HUES48 (cell line): ENCODE measurements around the gene PRSS27.
"Not testable (repeated sequence)": the region's sequence is repeated elsewhere in the genome, so short reads cannot be mapped to it uniquely, and the experiment has no call there.

Experiments
- H3K27ac ChIP-seq: one replicate; pipeline ENCODE4 v1.7.0; 2013; ENCODE audit warnings: low read depth, low read length, inconsistent platforms
- H3K27me3 ChIP-seq: 2 replicates; pipeline ENCODE4 v1.6.1; 2013; ENCODE audit warnings: mild to moderate bottlenecking, low read length; ENCODE audit not compliant: control insufficient read depth, insufficient read depth
- H3K36me3 ChIP-seq: 2 replicates; pipeline ENCODE4 v1.6.1; 2013; ENCODE audit warnings: low read length; ENCODE audit not compliant: control insufficient read depth, insufficient read depth
- H3K4me1 ChIP-seq: 2 replicates; pipeline ENCODE4 v1.6.1; 2013; ENCODE audit warnings: mild to moderate bottlenecking, low read length; ENCODE audit not compliant: control insufficient read depth, insufficient read depth
- H3K4me3 ChIP-seq: 2 replicates; pipeline ENCODE4 v1.5.1; 2013; ENCODE audit warnings: mild to moderate bottlenecking, low read depth, low read length
- H3K9ac ChIP-seq: 2 replicates; pipeline ENCODE4 v1.6.1; 2013; ENCODE audit warnings: mild to moderate bottlenecking, low read depth, low read length, moderate library complexity
- H3K9me3 ChIP-seq: 2 replicates; pipeline ENCODE4 v1.6.1; 2013; ENCODE audit warnings: low read length; ENCODE audit not compliant: control insufficient read depth, insufficient read depth

The PRSS27 gene

DNA sequence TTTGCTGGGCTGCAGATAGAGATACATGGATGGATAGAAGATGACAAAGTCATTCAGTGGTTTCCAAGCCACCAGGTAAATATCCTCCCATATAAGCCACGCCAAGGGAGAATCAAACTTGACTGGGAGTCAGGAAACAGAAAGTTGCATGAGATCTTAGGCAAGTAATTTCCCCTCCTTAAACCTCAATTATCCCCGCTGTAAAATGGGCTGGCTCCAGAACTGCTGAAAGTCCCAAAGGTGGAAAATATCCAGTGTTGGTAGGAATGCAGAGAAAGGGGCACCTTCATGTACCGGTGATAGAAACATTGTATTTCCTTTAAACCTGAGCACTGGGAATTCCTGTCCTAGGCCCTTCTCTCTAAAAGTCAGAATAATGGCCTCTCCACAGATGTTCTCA is 43.1 kb downstream of the PRSS27 start:
- not testable (repeated sequence) for H3K4me1 ChIP-seq, H3K9ac ChIP-seq, H3K27ac ChIP-seq

GRCh38 chr16:2675714-2676113 is 44.3 kb downstream of the PRSS27 start:
- H3K36me3 ChIP-seq: no peaks in the 10 kb centered on the region
- no peaks in the 10 kb centered on the region for H3K9me3 ChIP-seq
- no peak overlapping the region for H3K27ac ChIP-seq
- peaks cover 6% of the 10 kb centered on the region; the same call in 1 of the 2 replicates for H3K4me1 ChIP-seq
- H3K9ac ChIP-seq: no peak overlapping the region
- H3K4me3 ChIP-seq: no peak overlapping the region
- no peaks in the 10 kb centered on the region for H3K27me3 ChIP-seq

More for the DNA sequence above, 43.1 kb downstream of the PRSS27 start:
- H3K9me3 ChIP-seq, H3K4me3 ChIP-seq, H3K36me3 ChIP-seq, H3K27me3 ChIP-seq: not testable (repeated sequence)

- Histone ChIP-seq H3K4me3 (no peak overlapping the region), H3K9ac (no peak overlapping the region), H3K27me3 (no peaks in the 10 kb centered on the region), H3K27ac (no peak overlapping the region), H3K9me3 (no peaks in the 10 kb centered on the region), H3K36me3 (no peaks in the 10 kb centered on the region), H3K4me1 (peaks cover 6% of the 10 kb centered on the region; the same call in 1 of the 2 replicates)
These were observed 45.0 kb downstream of the PRSS27 start for GRCh38 chr16:2675021-2675420.

DNA sequence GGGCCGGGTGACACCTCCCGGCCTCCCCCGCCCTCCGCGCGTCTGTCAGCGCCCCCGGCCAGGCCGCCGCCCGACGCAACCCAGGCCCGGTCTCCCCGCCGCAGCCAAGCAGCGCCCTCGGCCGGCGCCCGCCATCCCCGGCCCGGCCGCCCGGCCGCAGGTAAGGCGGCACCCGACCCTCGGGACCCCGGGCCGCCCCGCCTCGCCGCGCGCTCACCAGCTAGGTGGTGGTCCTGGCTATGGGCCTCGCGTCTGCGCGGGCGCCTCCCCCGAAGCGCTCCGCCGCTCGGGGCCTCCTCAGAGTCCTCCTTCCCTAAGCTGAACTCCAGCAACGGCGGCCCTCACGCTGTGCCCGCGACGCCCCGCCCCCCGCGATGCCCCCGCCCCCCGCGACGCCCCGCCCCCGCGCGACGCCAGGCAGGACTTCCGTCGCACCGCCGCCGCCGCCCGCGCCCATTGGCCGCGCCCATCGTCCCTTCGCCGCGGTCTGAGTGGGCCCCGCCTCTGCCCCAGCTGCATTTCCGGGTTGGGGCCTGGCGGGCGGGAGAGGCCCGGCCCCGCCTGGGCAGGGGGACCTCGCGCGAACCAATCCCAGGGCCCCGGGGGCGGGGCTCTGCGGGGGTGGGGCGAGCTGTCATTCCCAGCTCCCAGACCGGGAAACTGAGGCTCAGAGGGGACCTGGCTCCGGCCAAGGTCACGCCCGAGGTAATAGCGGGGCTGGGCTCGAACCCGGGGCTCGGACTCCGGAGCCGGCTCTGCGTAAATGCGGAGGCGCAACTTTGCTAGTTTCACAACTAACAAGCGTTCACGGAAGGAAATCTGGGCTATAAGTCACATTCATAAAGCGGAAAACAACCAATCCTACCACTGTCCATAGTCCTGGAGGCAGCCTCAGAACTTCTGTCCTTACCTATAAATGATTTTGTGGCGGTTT is 46.7 kb downstream of the PRSS27 start:
- Histone ChIP-seq H3K27me3 (no peaks in the 10 kb centered on the region), H3K9me3 (no peaks in the 10 kb centered on the region), H3K9ac (no peak overlapping the region), H3K27ac (peak overlapping the region; percentile 75), H3K4me3 (peak overlapping the region; percentile 69), H3K4me1 (peaks cover 6% of the 10 kb centered on the region; the same call in 1 of the 2 replicates), H3K36me3 (no peaks in the 10 kb centered on the region)

DNA sequence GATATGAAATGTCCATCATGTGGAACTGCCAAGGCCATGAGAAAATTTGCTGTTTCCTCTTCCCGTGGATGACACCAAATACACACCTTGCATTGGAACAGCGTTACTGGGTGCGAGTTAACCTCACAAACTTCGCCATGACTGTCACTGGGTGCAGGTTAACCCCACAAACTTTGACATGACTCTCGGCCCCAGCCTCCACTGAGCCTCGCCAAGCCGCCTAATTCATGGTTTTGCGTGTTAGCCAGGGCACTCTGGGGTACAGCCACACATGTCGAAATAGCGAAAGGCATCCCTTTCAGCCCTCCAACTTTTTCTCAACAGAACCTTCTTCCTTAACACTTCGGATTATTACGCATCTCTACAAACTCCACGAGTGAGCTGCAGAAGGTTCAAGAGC is 48.3 kb downstream of the PRSS27 start:
- Histone ChIP-seq H3K27ac (no peak overlapping the region), H3K36me3 (no peaks in the 10 kb centered on the region), H3K4me1 (peaks cover 6% of the 10 kb centered on the region; the same call in 1 of the 2 replicates), H3K4me3 (no peak overlapping the region), H3K9me3 (no peaks in the 10 kb centered on the region), H3K9ac (no peak overlapping the region), H3K27me3 (no peaks in the 10 kb centered on the region)

DNA sequence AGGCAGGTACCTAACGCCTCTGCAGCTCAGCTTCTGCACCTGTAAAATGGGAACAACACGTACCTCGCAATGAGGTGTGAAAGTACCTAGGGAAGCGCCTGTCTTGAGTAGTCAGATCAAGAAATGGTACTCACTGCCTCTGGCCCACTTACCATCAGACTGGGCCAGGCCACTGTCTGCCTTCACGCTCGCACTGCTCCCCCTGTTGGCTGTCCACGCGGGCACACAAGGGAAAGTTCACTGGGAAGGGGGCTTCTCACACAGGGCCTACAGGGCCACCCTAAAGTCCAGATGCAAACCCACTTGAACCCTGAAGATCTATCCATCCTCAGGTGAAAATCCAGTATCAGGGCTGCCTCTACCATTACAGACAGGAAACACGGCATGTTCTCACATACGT is 48.8 kb downstream of the PRSS27 start:
- not testable (repeated sequence) for H3K4me1 ChIP-seq, H3K9ac ChIP-seq, H3K27ac ChIP-seq, H3K9me3 ChIP-seq, H3K27me3 ChIP-seq, H3K36me3 ChIP-seq, H3K4me3 ChIP-seq

GRCh38 chr16:2670017-2670416 is 50.0 kb downstream of the PRSS27 start:
- not testable (repeated sequence) for H3K9ac ChIP-seq, H3K9me3 ChIP-seq, H3K27me3 ChIP-seq, H3K4me1 ChIP-seq, H3K27ac ChIP-seq, H3K4me3 ChIP-seq, H3K36me3 ChIP-seq

- not testable (repeated sequence) for H3K27ac ChIP-seq, H3K36me3 ChIP-seq, H3K4me3 ChIP-seq, H3K4me1 ChIP-seq, H3K27me3 ChIP-seq, H3K9me3 ChIP-seq, H3K9ac ChIP-seq
These were observed 50.4 kb downstream of the PRSS27 start for GRCh38 chr16:2669587-2669986.

- H3K36me3 ChIP-seq, H3K27me3 ChIP-seq, H3K4me3 ChIP-seq, H3K27ac ChIP-seq, H3K9me3 ChIP-seq, H3K9ac ChIP-seq, H3K4me1 ChIP-seq: not testable (repeated sequence)
These were observed 53.4 kb downstream of the PRSS27 start for GRCh38 chr16:2666671-2667070.

DNA sequence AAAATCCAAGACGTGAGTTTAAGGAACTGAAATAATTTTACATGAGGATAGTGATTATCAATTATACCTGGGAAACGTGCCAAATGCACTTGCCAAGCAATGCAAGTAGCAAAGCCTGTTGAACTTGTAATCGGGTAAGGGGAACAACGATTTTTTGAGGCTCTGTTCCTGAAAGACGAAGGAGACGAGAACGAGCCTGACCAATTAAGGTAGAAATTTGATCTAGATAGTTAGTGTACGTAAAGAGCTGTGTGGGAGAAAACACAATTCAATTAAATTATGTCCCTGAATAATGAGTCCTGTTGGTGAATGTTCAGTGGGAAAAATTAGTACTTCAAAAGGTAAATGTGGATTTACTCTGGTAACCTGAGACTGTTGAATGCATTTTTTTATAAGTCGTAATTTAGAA is 55.4 kb downstream of the PRSS27 start:
- Histone ChIP-seq H3K9ac (no peak overlapping the region), H3K27me3 (no peaks in the 10 kb centered on the region), H3K9me3 (no peaks in the 10 kb centered on the region), H3K36me3 (no peaks in the 10 kb centered on the region), H3K4me1 (no peaks in the 10 kb centered on the region), H3K4me3 (no peak overlapping the region), H3K27ac (no peak overlapping the region)

DNA sequence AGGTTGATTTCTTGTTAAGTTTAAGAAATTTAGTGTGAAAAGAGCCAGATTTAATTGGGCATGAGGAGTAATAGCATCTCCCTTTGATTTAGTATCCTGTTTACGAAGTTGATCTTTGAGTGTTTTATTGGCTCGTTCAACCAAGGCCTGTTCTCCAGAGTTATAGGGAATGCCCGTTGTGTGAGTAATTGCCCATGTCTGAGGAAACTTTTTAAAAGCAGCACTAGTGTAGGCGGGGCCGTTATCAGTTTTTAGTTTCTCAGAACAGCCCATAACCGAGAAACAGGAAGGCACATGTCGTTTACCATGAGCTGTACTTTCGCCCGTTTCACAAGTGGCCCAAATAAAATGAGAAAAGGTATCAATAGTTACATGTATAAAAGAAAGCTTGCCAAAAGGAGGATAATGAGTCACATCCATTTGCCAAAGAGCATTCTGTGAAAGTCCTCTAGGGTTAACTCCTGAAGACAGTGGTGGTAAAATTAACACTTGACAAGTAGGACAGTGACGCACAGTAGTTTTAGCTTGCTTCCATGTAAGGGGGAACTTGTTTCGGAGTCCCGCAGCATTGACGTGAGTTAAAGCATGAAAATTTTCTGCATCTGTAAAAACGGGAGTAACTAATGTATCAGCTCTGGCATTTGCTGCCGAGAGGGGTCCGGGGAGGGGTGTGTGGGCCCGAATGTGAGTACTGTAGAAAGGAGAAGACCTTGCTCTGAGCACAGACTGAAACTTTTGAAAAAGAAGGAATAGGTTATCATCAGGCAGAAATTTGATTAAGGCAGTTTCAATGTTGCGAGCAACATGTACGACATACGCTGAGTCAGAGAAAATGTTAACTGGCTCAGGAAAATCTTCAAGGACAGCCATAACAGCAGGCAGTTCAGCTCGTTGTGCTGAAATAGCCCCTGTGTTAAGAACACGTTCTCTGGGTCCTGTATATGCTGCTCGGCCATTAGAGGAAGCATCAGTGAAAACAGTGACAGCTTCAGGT is 56.2 kb downstream of the PRSS27 start:
- H3K27ac ChIP-seq: no peak overlapping the region
- no peaks in the 10 kb centered on the region for H3K4me1 ChIP-seq
- H3K9me3 ChIP-seq: no peaks in the 10 kb centered on the region
- H3K36me3 ChIP-seq: no peaks in the 10 kb centered on the region
- H3K27me3 ChIP-seq: no peaks in the 10 kb centered on the region
- no peak overlapping the region for H3K4me3 ChIP-seq
- no peak overlapping the region for H3K9ac ChIP-seq
